Activated naive CD4-positive, alpha-beta T cell treated with anti-CD3 and anti-CD28 coated beads, Interleukin-2, amount 50 U/mL, for 16 hours (primary cell): ENCODE results near the gene SCAANT1.

ENCODE experiments used
- DNase-seq: peaks from one replicate; pipeline ENCODE4 v3.0.0-alpha.2; 2020

The SCAANT1 gene

GRCh38 chr3:63896332-63897030 lies 15.7 kb downstream of the SCAANT1 start:
- DNase-seq, result no peak

GRCh38 chr3:63895422-63896189 lies 16.6 kb downstream of the SCAANT1 start:
- no peak for DNase-seq

GRCh38 chr3:63892773-63893352 lies 19.3 kb downstream of the SCAANT1 start:
- DNase-seq, result no peak

- DNase-seq, result no peak
Observed at GRCh38 chr3:63891518-63891917, 20.7 kb downstream of the SCAANT1 start.

GRCh38 chr3:63886858-63887257 lies 25.3 kb downstream of the SCAANT1 start:
- DNase-seq, result no peak

- DNase-seq, result no peak
Observed at GRCh38 chr3:63880653-63881052, 31.5 kb downstream of the SCAANT1 start.

- DNase-seq, result no peak
Observed at GRCh38 chr3:63878394-63879060, 33.7 kb downstream of the SCAANT1 start.

GRCh38 chr3:63877737-63878393 lies 34.3 kb downstream of the SCAANT1 start:
- no peak for DNase-seq

GRCh38 chr3:63876260-63876659 lies 35.9 kb downstream of the SCAANT1 start:
- DNase-seq, result no peak

GRCh38 chr3:63875510-63875909 lies 36.7 kb downstream of the SCAANT1 start:
- no peak for DNase-seq

- DNase-seq, result no peak
Observed at GRCh38 chr3:63874769-63875168, 37.4 kb downstream of the SCAANT1 start.

- no peak for DNase-seq
Observed at GRCh38 chr3:63872135-63872924, 39.9 kb downstream of the SCAANT1 start.

- DNase-seq, result no peak
Observed at GRCh38 chr3:63870615-63871005, 41.6 kb downstream of the SCAANT1 start.

- no peak for DNase-seq
Observed at GRCh38 chr3:63869940-63870614, 42.1 kb downstream of the SCAANT1 start.

- DNase-seq, result no peak
Observed at GRCh38 chr3:63867225-63867624, 45.0 kb downstream of the SCAANT1 start.

- DNase-seq, result no peak
Observed at GRCh38 chr3:63864965-63865327, 47.2 kb downstream of the SCAANT1 start.

GRCh38 chr3:63864008-63864964 lies 47.9 kb downstream of the SCAANT1 start:
- DNase-seq, result peak; percentile 59

- DNase-seq, result peak; percentile 77
Observed at GRCh38 chr3:63863150-63864007, 48.8 kb downstream of the SCAANT1 start, which contains the start of the genes ATXN7 and THOC7. Gene ATXN7, plus strand, starts transcription at chr3:63863867. Its CDS starts 48,732 bp downstream, at chr3:63912599. Gene THOC7, minus strand, starts transcription at chr3:63863805. Its CDS starts 15 bp downstream, at chr3:63863790.

GRCh38 chr3:63862804-63863149 lies 49.4 kb downstream of the SCAANT1 start:
- DNase-seq, result no peak
